Measurements from ENCODE around the gene TMCO2. TPM values are rescaled to one million over a fixed set of nuclear protein-coding genes. Genes with fewer than 3 reads are reported as not detected.
"Not testable (repeated sequence)": the region's sequence is repeated elsewhere in the genome, so short reads cannot be mapped to it uniquely, and the experiment has no call there.

Gene TMCO2
- not detected for total RNA-seq

- peaks cover 0 to 12% of the 10 kb centered on the region in 2 donors for H3K4me1 ChIP-seq
- H3K9me3 ChIP-seq, result no peaks in the 10 kb centered on the region
- no peak for DNase-seq (ENCODE audit: low spot score in 2 of 2)
- no peaks in the 10 kb centered on the region for H3K27me3 ChIP-seq
- intact Hi-C loops (cut with DNase I), result no loop called here
- H3K4me3 ChIP-seq, result no peak within 1 kb of the TSS
- no peaks in the 10 kb centered on the region for H3K36me3 ChIP-seq
- H3K27ac ChIP-seq, result no peak within 1 kb of the TSS
- TF ChIP-seq CTCF (IDR thresholded peaks at IDR 0.05), result no peak
These were observed at the start of gene TMCO2 for GRCh38 chr1:40247655-40248054. Gene TMCO2 (plus strand): TSS chr1:40247937. CDS start chr1:40247994, 57 bp downstream.

GRCh38 chr1:40199126-40199525, 48.6 kb upstream of the TMCO2 start:
- DNase-seq (ENCODE audit: low spot score in 2 of 2), result no peak
- Histone ChIP-seq H3K4me3 (no peak overlapping the region), H3K4me1 (no peaks in the 10 kb centered on the region), H3K27ac (no peak overlapping the region), H3K36me3 (peaks cover 23 to 32% of the 10 kb centered on the region in 2 donors), H3K27me3 (no peaks in the 10 kb centered on the region), H3K9me3 (no peaks in the 10 kb centered on the region)
- intact Hi-C loops (cut with DNase I), result no loop called here
- TF ChIP-seq CTCF (IDR thresholded peaks at IDR 0.05), result no peak

- no peaks in the 10 kb centered on the region for H3K27me3 ChIP-seq
- H3K4me3 ChIP-seq, result no peak overlapping the region
- DNase-seq (ENCODE audit: low spot score in 2 of 2), result no peak
- no peaks in the 10 kb centered on the region for H3K9me3 ChIP-seq
- no peak overlapping the region for H3K27ac ChIP-seq
- no peaks in the 10 kb centered on the region for H3K4me1 ChIP-seq
- TF ChIP-seq CTCF (IDR thresholded peaks at IDR 0.05), result no peak
- H3K36me3 ChIP-seq, result peaks cover 20 to 46% of the 10 kb centered on the region in 2 donors
- intact Hi-C loops (cut with DNase I), result no loop called here
These were observed 42.9 kb upstream of the TMCO2 start for GRCh38 chr1:40204856-40205255.

- Histone ChIP-seq H3K4me1 (no peaks in the 10 kb centered on the region), H3K4me3 (no peak overlapping the region), H3K27ac (peak overlapping the region in 1 of 2 donors; percentile 0), H3K27me3 (no peaks in the 10 kb centered on the region), H3K9me3 (no peaks in the 10 kb centered on the region), H3K36me3 (peaks cover 20 to 31% of the 10 kb centered on the region in 2 donors)
- intact Hi-C loops (cut with DNase I), result no loop called here
- DNase-seq (ENCODE audit: low spot score in 2 of 2), result no peak
- no peak for TF ChIP-seq CTCF (IDR thresholded peaks at IDR 0.05)
These were observed 37.1 kb upstream of the TMCO2 start for GRCh38 chr1:40210511-40211204.

- Histone ChIP-seq H3K27me3 (no peaks in the 10 kb centered on the region), H3K27ac (no peak overlapping the region), H3K4me1 (no peaks in the 10 kb centered on the region), H3K9me3 (no peaks in the 10 kb centered on the region), H3K4me3 (no peak overlapping the region), H3K36me3 (peaks cover 3 to 5% of the 10 kb centered on the region in 2 donors)
- no peak for DNase-seq (ENCODE audit: low spot score in 2 of 2)
- intact Hi-C loops (cut with DNase I), result no loop called here
- no peak for TF ChIP-seq CTCF (IDR thresholded peaks at IDR 0.05)
These were observed 29.4 kb upstream of the TMCO2 start for GRCh38 chr1:40218333-40218732.

- intact Hi-C loops (cut with DNase I); H3K4me3 ChIP-seq; H3K36me3 ChIP-seq; H3K27me3 ChIP-seq; H3K27ac ChIP-seq; H3K9me3 ChIP-seq; DNase-seq (ENCODE audit: low spot score in 2 of 2); H3K4me1 ChIP-seq: not testable (repeated sequence)
These were observed 26.2 kb upstream of the TMCO2 start for GRCh38 chr1:40221471-40221905.
